SU-DHL-6 (cell line): Measurements from ENCODE around the gene SLC9A9.

Source experiments
- CTCF ChIP-seq: fragments of 200-600 bp; sonication (generic); IDR thresholded peaks from one replicate; pipeline ENCODE4 v1.5.1; 2017; ENCODE audit warnings: antibody characterized with exemption, mild to moderate bottlenecking, low read length, moderate library complexity; ENCODE audit not compliant: insufficient read depth, poor library complexity, severe bottlenecking
- EZH2phosphoT487 ChIP-seq: fragments of 200-600 bp; sonication (generic), shearing (Covaris generic); conservative IDR thresholded peaks from 2 replicates; pipeline ENCODE4 v1.6.1; 2018; ENCODE audit warnings: mild to moderate bottlenecking, antibody characterized with exemption, low read length, moderate library complexity, mixed read lengths

- TF ChIP-seq CTCF (no peak), EZH2phosphoT487 (no peak)
Measured at GRCh38 chr3:143495527-143495926, 352.7 kb downstream of the SLC9A9 start.
